Measurements from ENCODE around the gene NAV2. TPM values are rescaled to one million over a fixed set of nuclear protein-coding genes. Genes with fewer than 3 reads are reported as not detected.

Gene NAV2
- total RNA-seq, 1 donor from 2014 or later: 10.3 TPM

DNA sequence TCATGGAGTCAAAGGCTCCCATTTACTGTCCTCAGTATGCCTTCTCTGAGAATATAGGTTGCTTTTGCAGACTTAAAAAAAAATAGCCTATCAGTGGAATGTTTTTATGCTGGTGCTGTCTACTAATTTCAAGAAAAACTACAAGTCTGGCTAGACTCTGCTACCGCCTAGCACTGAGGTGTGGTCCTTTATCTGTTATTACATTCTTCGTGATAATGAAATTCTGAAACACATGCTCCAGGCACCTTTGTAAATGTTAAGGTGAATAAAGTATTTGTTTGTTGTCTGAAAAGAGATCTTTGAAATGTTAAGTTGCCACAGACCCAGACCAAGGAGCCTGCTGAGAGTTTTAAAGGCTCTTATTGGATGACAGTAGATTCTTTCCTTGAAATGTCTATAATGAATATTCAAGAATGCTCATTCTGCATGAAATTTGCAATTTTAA lies 352.3 kb downstream of the NAV2 start:
- H3K9me3 Mint-ChIP-seq: no peaks in the 10 kb centered on the region
- H3K27me3 Mint-ChIP-seq: peaks cover 2% of the 10 kb centered on the region
- ATAC-seq (ENCODE audit: low read depth) (no peak), DNase-seq (no peak)
- H3K4me1 Mint-ChIP-seq: no peaks in the 10 kb centered on the region
- TF ChIP-seq CTCF (IDR thresholded peaks at IDR 0.05): no peak
- POLR2A ChIA-PET: no interaction called here
- intact Hi-C loops (cut with micrococcal nuclease): no loop called here
- CTCF ChIA-PET: no interaction called here
- H3K27ac Mint-ChIP-seq: no peak overlapping the region
- H3K36me3 Mint-ChIP-seq (ENCODE audit: low read depth): no peaks in the 10 kb centered on the region
- H3K4me3 Mint-ChIP-seq: no peak overlapping the region

DNA sequence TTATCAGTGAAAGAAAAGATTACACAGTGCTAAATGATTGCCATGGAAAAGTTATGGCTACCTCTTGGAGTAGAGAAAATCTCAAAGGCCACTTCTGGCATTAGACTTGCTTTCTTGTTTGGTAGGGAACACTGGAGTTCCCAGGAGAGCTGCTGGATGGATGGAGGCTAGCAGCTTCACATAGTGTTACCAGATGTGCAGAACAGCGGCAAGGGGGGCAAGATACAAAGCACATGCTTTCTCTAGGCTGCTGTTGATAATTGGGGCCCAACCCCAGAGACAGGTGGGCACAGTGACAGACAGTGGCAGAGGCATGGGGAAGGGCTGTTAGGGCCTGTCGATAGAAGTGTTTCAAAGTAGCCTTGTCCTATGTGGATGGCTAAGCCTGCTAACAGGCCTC lies 352.8 kb downstream of the NAV2 start:
- no peak for DNase-seq
- no peak overlapping the region for H3K4me3 Mint-ChIP-seq
- H3K36me3 Mint-ChIP-seq (ENCODE audit: low read depth): no peaks in the 10 kb centered on the region
- no peak for TF ChIP-seq CTCF (IDR thresholded peaks at IDR 0.05)
- POLR2A ChIA-PET: no interaction called here
- CTCF ChIA-PET: no interaction called here
- no peaks in the 10 kb centered on the region for H3K4me1 Mint-ChIP-seq
- intact Hi-C loops (cut with micrococcal nuclease): no loop called here
- ATAC-seq (ENCODE audit: low read depth): no peak
- H3K27me3 Mint-ChIP-seq: peaks cover 2% of the 10 kb centered on the region
- H3K9me3 Mint-ChIP-seq: no peaks in the 10 kb centered on the region
- H3K27ac Mint-ChIP-seq: no peak overlapping the region

- CTCF ChIA-PET: no interaction called here
- Mint-ChIP-seq H3K9me3 (no peaks in the 10 kb centered on the region), H3K27me3 (peaks cover 2% of the 10 kb centered on the region), H3K4me1 (no peaks in the 10 kb centered on the region), H3K27ac (no peak overlapping the region), H3K4me3 (no peak overlapping the region), H3K36me3 (ENCODE audit: low read depth) (no peaks in the 10 kb centered on the region)
- DNase-seq (no peak), ATAC-seq (ENCODE audit: low read depth) (no peak)
- POLR2A ChIA-PET: no interaction called here
- TF ChIP-seq CTCF (IDR thresholded peaks at IDR 0.05): no peak
- intact Hi-C loops (cut with micrococcal nuclease): no loop called here
Observed at GRCh38 chr11:20066013-20066782, 353.6 kb downstream of the NAV2 start.

GRCh38 chr11:20066783-20067156 lies 354.1 kb downstream of the NAV2 start:
- ChIA-PET CTCF (no interaction called here), POLR2A (no interaction called here)
- Mint-ChIP-seq H3K27me3 (peaks cover 2% of the 10 kb centered on the region), H3K4me1 (no peaks in the 10 kb centered on the region), H3K4me3 (no peak overlapping the region), H3K36me3 (ENCODE audit: low read depth) (no peaks in the 10 kb centered on the region), H3K9me3 (no peaks in the 10 kb centered on the region), H3K27ac (no peak overlapping the region)
- no peak for TF ChIP-seq CTCF (IDR thresholded peaks at IDR 0.05)
- ATAC-seq (ENCODE audit: low read depth) (no peak), DNase-seq (no peak)
- intact Hi-C loops (cut with micrococcal nuclease): no loop called here

DNA sequence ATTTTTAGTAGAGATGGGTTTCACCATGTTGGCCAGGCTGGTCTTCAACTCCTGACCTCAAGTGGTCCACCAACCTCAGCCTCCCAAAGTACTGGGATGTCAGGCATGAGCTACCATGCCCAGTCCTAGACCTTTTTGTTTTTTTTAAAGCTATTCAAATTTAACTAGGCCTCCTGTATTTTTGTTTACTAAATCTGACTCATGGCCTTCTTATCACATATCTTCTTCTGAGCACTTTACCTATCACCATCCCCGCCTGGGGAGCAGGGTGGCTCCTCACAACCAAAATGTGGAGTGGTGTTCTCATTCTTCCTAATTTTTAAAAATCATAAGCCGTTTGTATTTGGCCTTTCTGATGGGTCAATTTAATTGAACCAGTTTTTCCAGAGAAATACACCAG lies 355.0 kb downstream of the NAV2 start:
- TF ChIP-seq CTCF (IDR thresholded peaks at IDR 0.05): no peak
- no peak for DNase-seq
- no peaks in the 10 kb centered on the region for H3K9me3 Mint-ChIP-seq
- ChIA-PET POLR2A (no interaction called here), CTCF (no interaction called here)
- ATAC-seq (ENCODE audit: low read depth): no peak
- intact Hi-C loops (cut with micrococcal nuclease): no loop called here
- no peaks in the 10 kb centered on the region for H3K4me1 Mint-ChIP-seq
- H3K4me3 Mint-ChIP-seq: no peak overlapping the region
- H3K27me3 Mint-ChIP-seq: peaks cover 3% of the 10 kb centered on the region
- no peaks in the 10 kb centered on the region for H3K36me3 Mint-ChIP-seq (ENCODE audit: low read depth)
- no peak overlapping the region for H3K27ac Mint-ChIP-seq

Measured in activated B cell treated with CpG ODN at 0.5 μM for 24 hours (primary cell).